Gastrocnemius medialis (tissue), 4 donors: Measurements from ENCODE around the gene WIPF3.

Experiments
- CTCF ChIP-seq, 5 experiments: fragments of 450-650 bp in 3 of 5; fragments of 200-600 bp in 2 of 5; sonication (generic) in 2 of 5; IDR thresholded peaks in 4 of 5; conservative IDR thresholded peaks in 1 of 5; 1 replicate in 4 of 5; 2 replicates in 1 of 5; pipeline ENCODE4 v1.5.1; 2016 to 2019; ENCODE audit warnings: antibody characterized with exemption in 5 of 5, mild to moderate bottlenecking in 3 of 5, moderate library complexity in 3 of 5
- POLR2A ChIP-seq, 2 donors: fragments of 450-650 bp; IDR thresholded peaks; one replicate each; pipeline ENCODE4 v1.6.1; 2017; ENCODE audit warnings: antibody characterized with exemption in 2 of 2, mild to moderate bottlenecking in 2 of 2, moderate library complexity in 2 of 2

GRCh38 chr7:29779017-29779416 is 27.3 kb upstream of the WIPF3 start:
- TF ChIP-seq CTCF (IDR thresholded peaks at IDR 0.05 in 4 of 5, conservative IDR thresholded peaks at IDR 0.05 in 1 of 5) (no peak), POLR2A (IDR thresholded peaks at IDR 0.05) (no peak)
